ENCODE results near the gene SLC9A3.

SLC9A3 gene

GRCh38 chr5:554284-554988, 30.2 kb upstream of the SLC9A3 start:
- DNase-seq: no peak

- no peak for DNase-seq
Measured at GRCh38 chr5:553874-554273, 29.6 kb upstream of the SLC9A3 start.

- no peak for DNase-seq
Measured at GRCh38 chr5:551406-551805, 27.2 kb upstream of the SLC9A3 start.

GRCh38 chr5:549229-549628, 25.0 kb upstream of the SLC9A3 start:
- no peak for DNase-seq

GRCh38 chr5:548256-548655, 24.0 kb upstream of the SLC9A3 start:
- no peak for DNase-seq

- DNase-seq: no peak
Measured at GRCh38 chr5:547086-547924, 23.1 kb upstream of the SLC9A3 start.

GRCh38 chr5:546376-546908, 22.2 kb upstream of the SLC9A3 start:
- no peak for DNase-seq

GRCh38 chr5:545641-546375, 21.6 kb upstream of the SLC9A3 start:
- no peak for DNase-seq

GRCh38 chr5:544675-545355, 20.6 kb upstream of the SLC9A3 start:
- no peak for DNase-seq

- no peak for DNase-seq
Measured at GRCh38 chr5:543755-544674, 19.8 kb upstream of the SLC9A3 start.

GRCh38 chr5:543351-543750, 19.1 kb upstream of the SLC9A3 start:
- no peak for DNase-seq

- DNase-seq: no peak
Measured at GRCh38 chr5:542319-543311, 18.4 kb upstream of the SLC9A3 start.

- no peak for DNase-seq
Measured at GRCh38 chr5:541539-542318, 17.5 kb upstream of the SLC9A3 start.

- DNase-seq: no peak
Measured at GRCh38 chr5:540906-541538, 16.8 kb upstream of the SLC9A3 start.

- DNase-seq: no peak
Measured at GRCh38 chr5:540071-540905, 16.0 kb upstream of the SLC9A3 start.

GRCh38 chr5:539469-540070, 15.3 kb upstream of the SLC9A3 start:
- DNase-seq: no peak

- DNase-seq: no peak
Measured at GRCh38 chr5:538801-539468, 14.7 kb upstream of the SLC9A3 start.

All from NCI-H1105 (cell line).